ENCODE results near the gene MPP2. TPM values are rescaled to one million over a fixed set of nuclear protein-coding genes. Genes with fewer than 3 reads are reported as not detected.

Gene MPP2
- polyA plus RNA-seq, 1 of the 3 experiments (the other 2 are of a cell fraction): 8.3 TPM

- POLR2A ChIA-PET: no interaction called here
- WGBS (ENCODE audit: low lambda C conversion rate): 73% methylated on average over 3 of the region's 4 CpGs
- no peaks in the 10 kb centered on the region for H3F3A ChIP-seq (replicated peaks; ENCODE audit: insufficient read depth)
- H3K27me3 ChIP-seq (ENCODE audit: insufficient read depth): no peaks in the 10 kb centered on the region; the same call in 1 of the 2 replicates
- H3K4me2 ChIP-seq: no peak overlapping the region
- H3K36me3 ChIP-seq (replicated peaks in 1 of 2; ENCODE audit: control insufficient read depth in 1 of 2, insufficient read depth in 2 of 2, low read length in 1 of 2): no peaks in the 10 kb centered on the region
- no peaks in the 10 kb centered on the region for H3K79me2 ChIP-seq (ENCODE audit: insufficient read depth)
- H3K27ac ChIP-seq (ENCODE audit: low read depth in 2 of 2, low read length in 1 of 2): no peak overlapping the region
- H3K9me2 ChIP-seq: no peaks in the 10 kb centered on the region
- no peak overlapping the region for H2AFZ ChIP-seq (ENCODE audit: low read depth)
- no peaks in the 10 kb centered on the region for H3K9me3 ChIP-seq
- H3K9ac ChIP-seq: no peak overlapping the region
- TF ChIP-seq TEAD4 (IDR thresholded peaks at IDR 0.05; ENCODE audit: borderline replicate concordance, insufficient read depth) (no peak), USF2 (IDR thresholded peaks at IDR 0.05; ENCODE audit: borderline replicate concordance, low read depth, low read length) (no peak), FOXJ3 (CRISPR knock-in tag; IDR thresholded peaks at IDR 0.05) (no peak), USF1 (IDR thresholded peaks at IDR 0.05; ENCODE audit: borderline replicate concordance, low read depth) (no peak), ZBTB33 (IDR thresholded peaks at IDR 0.05; ENCODE audit: borderline replicate concordance, low read depth) (no peak), EP300 (IDR thresholded peaks at IDR 0.05; ENCODE audit: borderline replicate concordance in 1 of 2, low read depth in 1 of 2, low read length in 1 of 2) (no peak), RFX5 (IDR thresholded peaks at IDR 0.05; ENCODE audit: low read length) (no peak), IRF3 (IDR thresholded peaks at IDR 0.05; ENCODE audit: low read depth, low read length) (no peak), FOXM1 (IDR thresholded peaks at IDR 0.05; ENCODE audit: low read depth) (no peak), MAX (IDR thresholded peaks at IDR 0.05; ENCODE audit: low read depth) (no peak)
- no peak for DNase-seq
- H4K20me1 ChIP-seq (ENCODE audit: insufficient read depth): no peaks in the 10 kb centered on the region
- CTCF ChIA-PET: interaction anchor here (1.0 to 1.7 kb wide), 4 partner anchors 11 to 63 kb away, joined by 3 to 5 read pairs (median 4); no protein-coding TSS in a partner anchor
- H3K4me1 ChIP-seq (ENCODE audit: control insufficient read depth in 1 of 2, insufficient read depth in 2 of 2, low read depth in 1 of 2, low read length in 1 of 2): peaks cover 0 to 3% of the 10 kb centered on the region in 2 experiments; a peak in 1 of 4 replicates
- H3K4me3 ChIP-seq (ENCODE audit: low read depth in 2 of 2, low read length in 1 of 2): no peak overlapping the region
Measured at GRCh38 chr17:43932923-43933322, 25.6 kb upstream of the MPP2 start.

- Histone ChIP-seq H3K9me2 (no peaks in the 10 kb centered on the region), H3K9ac (no peak overlapping the region), H2AFZ (ENCODE audit: low read depth) (no peak overlapping the region), H3K79me2 (ENCODE audit: insufficient read depth) (no peaks in the 10 kb centered on the region), H3K27ac (ENCODE audit: low read depth in 2 of 2, low read length in 1 of 2) (no peak overlapping the region), H3F3A (replicated peaks; ENCODE audit: insufficient read depth) (no peaks in the 10 kb centered on the region), H4K20me1 (ENCODE audit: insufficient read depth) (no peaks in the 10 kb centered on the region), H3K4me2 (no peak overlapping the region), H3K9me3 (no peaks in the 10 kb centered on the region), H3K4me3 (ENCODE audit: low read depth in 2 of 2, low read length in 1 of 2) (no peak overlapping the region), H3K36me3 (replicated peaks in 1 of 2; ENCODE audit: control insufficient read depth in 1 of 2, insufficient read depth in 2 of 2, low read length in 1 of 2) (no peaks in the 10 kb centered on the region), H3K4me1 (ENCODE audit: control insufficient read depth in 1 of 2, insufficient read depth in 2 of 2, low read depth in 1 of 2, low read length in 1 of 2) (no peaks in the 10 kb centered on the region), H3K27me3 (ENCODE audit: insufficient read depth) (no peaks in the 10 kb centered on the region; the same call in 1 of the 2 replicates)
- no peak for DNase-seq
- WGBS (ENCODE audit: low lambda C conversion rate): 80% methylated on average over 10 of the region's 10 CpGs
- CTCF ChIA-PET: interaction anchor here (1.0 to 1.7 kb wide), 2 partner anchors 12 to 54 kb away, joined by 3 to 5 read pairs; no protein-coding TSS in a partner anchor
- POLR2A ChIA-PET: no interaction called here
- TF ChIP-seq POLR2AphosphoS5 (IDR thresholded peaks at IDR 0.05; ENCODE audit: low read depth, low read length) (no peak), GABPA (IDR thresholded peaks at IDR 0.05; ENCODE audit: low read depth) (no peak), ELF1 (IDR thresholded peaks at IDR 0.05) (no peak), MXI1 (IDR thresholded peaks at IDR 0.05; ENCODE audit: low read depth, low read length) (no peak), REST (IDR thresholded peaks at IDR 0.05; ENCODE audit: low read depth, low read length) (no peak), CHD2 (IDR thresholded peaks at IDR 0.05; ENCODE audit: low read length, partially characterized antibody) (no peak), USF2 (IDR thresholded peaks at IDR 0.05; ENCODE audit: borderline replicate concordance, low read depth, low read length) (no peak), TCF12 (IDR thresholded peaks at IDR 0.05) (no peak), SIN3A (IDR thresholded peaks at IDR 0.05; ENCODE audit: borderline replicate concordance, low read depth, low read length) (no peak)
Measured at GRCh38 chr17:43932357-43932756, 25.0 kb upstream of the MPP2 start.

Measured in SK-N-SH (cell line).